ENCODE results near the gene EAPP.
"Not testable (repeated sequence)": the region's sequence is repeated elsewhere in the genome, so short reads cannot be mapped to it uniquely, and the experiment has no call there.

Gene EAPP

DNA sequence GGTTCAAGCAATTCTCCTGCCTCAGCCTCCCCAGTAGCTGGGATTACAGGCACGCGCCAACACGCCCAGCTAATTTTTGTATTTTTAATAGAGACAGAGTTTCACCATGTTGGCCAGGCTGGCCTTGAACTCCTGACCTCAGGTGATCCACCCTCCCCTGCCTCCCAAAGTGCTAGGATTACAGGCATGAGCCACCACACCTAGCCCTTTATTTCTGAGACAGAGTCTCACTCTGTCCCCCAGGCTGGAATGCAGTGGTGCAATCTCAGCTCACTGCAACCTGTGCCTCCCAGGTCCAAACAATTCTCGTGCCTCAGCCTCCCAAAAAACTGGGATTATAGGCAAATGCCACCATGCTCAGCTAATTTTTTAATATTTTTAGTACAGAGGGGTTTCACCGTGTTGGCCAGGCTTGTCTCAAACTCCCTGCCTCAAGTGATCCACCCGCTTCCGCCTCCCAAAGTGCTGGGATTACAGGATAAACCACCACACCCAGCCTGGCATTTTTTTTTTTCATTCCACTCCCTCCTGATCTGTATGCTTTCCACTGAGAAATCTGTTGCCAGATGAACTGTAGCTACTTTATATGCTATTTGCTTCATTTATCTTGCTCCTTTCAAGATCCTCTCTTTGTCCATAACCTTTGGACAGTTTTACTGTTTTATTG, 19.1 kb downstream of the EAPP start:
- H3K4me1 Mint-ChIP-seq (ENCODE audit: low read depth); H3K27me3 Mint-ChIP-seq; H3K27ac Mint-ChIP-seq; intact Hi-C loops (cut with micrococcal nuclease); H3K9me3 Mint-ChIP-seq; H3K4me3 Mint-ChIP-seq: not testable (repeated sequence)
- H3K36me3 Mint-ChIP-seq (ENCODE audit: low read depth): peaks cover 100% of the 10 kb centered on the region

DNA sequence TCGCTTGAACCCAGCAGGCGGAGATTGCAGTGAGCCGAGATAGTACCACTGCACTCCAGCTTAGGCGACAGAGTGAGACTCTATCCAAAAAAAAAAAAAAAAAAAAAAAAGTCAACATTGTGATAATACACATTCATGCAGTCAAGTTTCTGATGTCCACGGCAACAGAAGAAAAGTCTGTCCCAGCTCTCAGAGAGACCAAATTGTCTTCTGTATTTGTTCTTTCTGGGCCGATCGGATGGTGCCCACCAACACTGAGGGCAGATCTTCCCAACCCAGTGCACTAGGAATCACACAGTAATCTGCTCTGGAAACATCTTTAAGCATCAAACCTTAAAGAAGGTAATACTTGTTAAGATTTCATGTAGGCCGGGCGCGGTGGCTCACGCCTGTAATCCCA, 31.6 kb downstream of the EAPP start:
- Mint-ChIP-seq H3K4me1 (ENCODE audit: low read depth) (peaks cover 4% of the 10 kb centered on the region), H3K27ac (no peak overlapping the region), H3K4me3 (no peak overlapping the region), H3K9me3 (no peaks in the 10 kb centered on the region), H3K36me3 (ENCODE audit: low read depth) (no peaks in the 10 kb centered on the region), H3K27me3 (no peaks in the 10 kb centered on the region)
- intact Hi-C loops (cut with micrococcal nuclease): no loop called here

GRCh38 chr14:34507459-34507858, 32.0 kb downstream of the EAPP start:
- Mint-ChIP-seq H3K36me3 (ENCODE audit: low read depth) (no peaks in the 10 kb centered on the region), H3K9me3 (no peaks in the 10 kb centered on the region), H3K27me3 (no peaks in the 10 kb centered on the region), H3K27ac (no peak overlapping the region), H3K4me1 (ENCODE audit: low read depth) (peaks cover 8% of the 10 kb centered on the region), H3K4me3 (no peak overlapping the region)
- intact Hi-C loops (cut with micrococcal nuclease): no loop called here

DNA sequence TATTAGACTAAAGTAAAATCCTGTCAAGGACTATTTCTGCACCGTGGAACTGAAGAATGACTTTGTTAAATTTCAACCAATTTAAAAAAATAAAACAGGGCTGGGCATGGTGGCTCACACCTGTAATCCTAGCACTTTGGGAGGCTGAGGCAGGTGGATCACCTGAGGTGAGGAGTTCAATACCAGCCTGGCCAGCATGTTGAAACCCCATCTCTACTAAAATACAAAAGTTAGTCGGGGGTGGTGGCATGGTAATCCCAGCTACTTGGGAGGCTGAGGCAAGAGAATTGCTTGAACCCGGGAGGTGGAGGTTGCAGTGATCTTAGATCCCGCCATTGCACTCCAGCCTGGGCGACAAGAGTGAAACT, 34.4 kb downstream of the EAPP start:
- intact Hi-C loops (cut with micrococcal nuclease); H3K9me3 Mint-ChIP-seq; H3K4me3 Mint-ChIP-seq; H3K4me1 Mint-ChIP-seq (ENCODE audit: low read depth); H3K27ac Mint-ChIP-seq; H3K36me3 Mint-ChIP-seq (ENCODE audit: low read depth); H3K27me3 Mint-ChIP-seq: not testable (repeated sequence)

- H3K9me3 Mint-ChIP-seq: not testable (repeated sequence)
These were observed 35.5 kb downstream of the EAPP start for GRCh38 chr14:34504027-34504426.

DNA sequence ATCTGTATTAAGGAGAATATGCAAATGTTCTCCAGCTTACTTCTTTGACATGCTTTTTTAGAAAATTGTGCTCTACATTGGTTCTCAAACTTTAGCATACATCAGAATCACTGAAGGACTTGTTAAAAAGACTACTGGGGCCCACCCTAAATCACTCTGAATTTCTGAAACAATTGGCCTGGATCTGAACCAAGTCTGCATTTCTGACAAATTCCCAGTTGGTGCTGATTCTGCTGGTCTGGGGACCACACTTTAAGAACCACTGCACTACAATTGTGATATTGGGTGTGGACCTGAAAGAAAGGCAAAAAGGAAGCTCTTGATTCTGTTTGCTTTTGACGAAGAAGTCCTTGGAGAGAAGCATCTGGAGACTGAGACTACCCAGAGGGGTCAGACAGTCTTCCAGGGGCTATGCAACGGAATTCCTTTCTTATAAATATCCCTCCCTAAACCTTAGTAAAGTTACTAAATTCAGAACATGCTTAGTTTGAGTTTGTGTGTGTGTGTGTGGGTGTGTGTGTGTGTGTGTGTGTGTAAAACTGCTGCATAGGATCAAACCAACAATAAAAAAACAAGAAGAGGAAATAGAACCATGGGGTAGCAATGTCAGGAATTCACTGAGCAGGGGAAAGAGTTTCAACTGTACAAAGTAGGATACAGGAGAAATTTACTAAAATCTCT, 36.8 kb downstream of the EAPP start:
- intact Hi-C loops (cut with micrococcal nuclease): no loop called here
- Mint-ChIP-seq H3K4me3 (no peak overlapping the region), H3K4me1 (ENCODE audit: low read depth) (peaks cover 8% of the 10 kb centered on the region), H3K27me3 (no peaks in the 10 kb centered on the region), H3K27ac (peak overlapping the region; percentile 64), H3K36me3 (ENCODE audit: low read depth) (no peaks in the 10 kb centered on the region), H3K9me3 (no peaks in the 10 kb centered on the region)

More at GRCh38 chr14:34504027-34504426, 35.5 kb downstream of the EAPP start:
- H3K4me3 Mint-ChIP-seq; H3K27me3 Mint-ChIP-seq; H3K36me3 Mint-ChIP-seq (ENCODE audit: low read depth); H3K4me1 Mint-ChIP-seq (ENCODE audit: low read depth); H3K27ac Mint-ChIP-seq; intact Hi-C loops (cut with micrococcal nuclease): not testable (repeated sequence)

- Mint-ChIP-seq H3K9me3 (no peaks in the 10 kb centered on the region), H3K4me1 (ENCODE audit: low read depth) (peaks cover 10% of the 10 kb centered on the region), H3K4me3 (no peak overlapping the region), H3K27ac (no peak overlapping the region), H3K36me3 (ENCODE audit: low read depth) (no peaks in the 10 kb centered on the region), H3K27me3 (no peaks in the 10 kb centered on the region)
- intact Hi-C loops (cut with micrococcal nuclease): no loop called here
These were observed 37.5 kb downstream of the EAPP start for GRCh38 chr14:34502001-34502400.

GRCh38 chr14:34501004-34501580, 38.4 kb downstream of the EAPP start:
- Mint-ChIP-seq H3K4me3 (no peak overlapping the region), H3K9me3 (no peaks in the 10 kb centered on the region), H3K27ac (no peak overlapping the region), H3K4me1 (ENCODE audit: low read depth) (peaks cover 17% of the 10 kb centered on the region), H3K36me3 (ENCODE audit: low read depth) (no peaks in the 10 kb centered on the region), H3K27me3 (no peaks in the 10 kb centered on the region)
- intact Hi-C loops (cut with micrococcal nuclease): no loop called here

GRCh38 chr14:34498684-34499412, 40.7 kb downstream of the EAPP start:
- Mint-ChIP-seq H3K4me3 (no peak overlapping the region), H3K27me3 (no peaks in the 10 kb centered on the region), H3K36me3 (ENCODE audit: low read depth) (no peaks in the 10 kb centered on the region), H3K9me3 (no peaks in the 10 kb centered on the region), H3K27ac (no peak overlapping the region), H3K4me1 (ENCODE audit: low read depth) (peaks cover 17% of the 10 kb centered on the region)
- intact Hi-C loops (cut with micrococcal nuclease): loop anchor here (2.0 kb wide), 1 partner anchor 168 kb away; no protein-coding TSS in a partner anchor

DNA sequence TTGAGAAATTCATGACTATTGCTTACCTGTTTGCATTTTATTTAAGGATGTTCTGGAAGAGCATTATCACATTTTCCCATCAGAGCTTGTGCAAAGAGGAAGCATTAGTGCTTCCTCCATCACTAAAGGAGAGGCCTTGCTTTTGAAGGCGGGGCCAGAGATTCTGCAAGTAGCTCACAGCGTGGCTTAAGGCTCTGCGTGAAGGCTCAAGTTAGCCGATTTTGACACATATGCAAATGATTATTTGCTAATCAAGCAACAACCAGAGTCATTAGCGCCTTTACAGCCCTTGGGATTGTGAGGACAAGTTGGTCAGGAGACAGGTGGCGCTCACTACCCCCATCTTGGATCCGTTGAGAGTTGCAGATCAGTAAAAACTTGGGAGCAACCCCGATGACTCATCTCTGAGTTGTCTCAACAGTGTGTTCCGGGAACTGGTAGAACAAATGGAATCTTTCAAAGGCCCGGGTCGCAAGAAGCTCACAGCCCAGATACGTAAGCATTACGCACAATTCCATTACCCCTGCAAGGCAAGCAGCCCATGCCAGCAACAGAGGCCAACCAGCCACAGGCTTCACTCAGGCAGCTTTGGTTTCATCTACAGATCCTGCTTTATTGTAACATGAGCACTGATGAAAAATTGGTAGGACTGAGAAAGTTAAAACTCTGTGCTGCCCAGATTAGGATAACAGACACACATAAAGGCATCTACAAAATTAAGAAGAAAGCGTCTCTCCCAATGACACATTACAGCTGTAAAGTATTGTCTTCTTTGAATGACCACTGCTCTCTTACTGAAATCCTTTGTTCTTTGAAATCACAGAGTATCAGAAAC, 42.6 kb downstream of the EAPP start:
- Mint-ChIP-seq H3K27ac (peak overlapping the region; percentile 11), H3K36me3 (ENCODE audit: low read depth) (no peaks in the 10 kb centered on the region)
- intact Hi-C loops (cut with micrococcal nuclease): no loop called here

GRCh38 chr14:34496007-34496678, 43.4 kb downstream of the EAPP start:
- H3K27me3 Mint-ChIP-seq: no peaks in the 10 kb centered on the region

More for the DNA sequence above, 42.6 kb downstream of the EAPP start:
- Mint-ChIP-seq H3K27me3 (no peaks in the 10 kb centered on the region), H3K9me3 (no peaks in the 10 kb centered on the region), H3K4me3 (no peak overlapping the region), H3K4me1 (ENCODE audit: low read depth) (peaks cover 9% of the 10 kb centered on the region)

DNA sequence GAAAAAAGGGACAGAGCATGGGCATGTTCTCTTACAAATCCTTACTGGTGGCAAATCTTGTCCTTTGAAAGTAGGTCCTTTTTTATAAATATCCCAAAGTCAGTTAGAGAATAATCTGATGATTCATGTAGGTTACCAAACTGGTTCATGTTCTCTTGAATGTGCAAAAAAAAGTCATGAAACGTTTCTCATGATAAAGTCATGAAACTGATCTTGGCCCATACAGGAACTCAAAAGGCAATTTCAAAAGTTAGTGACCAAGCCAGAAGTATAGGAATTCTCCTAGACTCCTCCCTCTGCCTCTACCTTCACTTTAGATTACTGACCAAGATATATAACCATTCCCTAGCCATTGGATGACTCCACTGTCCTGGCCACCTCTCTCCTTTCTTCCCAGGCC, 50.2 kb downstream of the EAPP start:
- Mint-ChIP-seq H3K9me3 (no peaks in the 10 kb centered on the region), H3K27ac (no peak overlapping the region), H3K4me3 (no peak overlapping the region), H3K4me1 (ENCODE audit: low read depth) (no peaks in the 10 kb centered on the region), H3K36me3 (ENCODE audit: low read depth) (no peaks in the 10 kb centered on the region), H3K27me3 (no peaks in the 10 kb centered on the region)
- intact Hi-C loops (cut with micrococcal nuclease): no loop called here

More at GRCh38 chr14:34496007-34496678, 43.4 kb downstream of the EAPP start:
- H3K36me3 Mint-ChIP-seq (ENCODE audit: low read depth): no peaks in the 10 kb centered on the region
- no peaks in the 10 kb centered on the region for H3K9me3 Mint-ChIP-seq
- peaks cover 9% of the 10 kb centered on the region for H3K4me1 Mint-ChIP-seq (ENCODE audit: low read depth)
- H3K4me3 Mint-ChIP-seq: no peak overlapping the region
- no peak overlapping the region for H3K27ac Mint-ChIP-seq
- intact Hi-C loops (cut with micrococcal nuclease): no loop called here

DNA sequence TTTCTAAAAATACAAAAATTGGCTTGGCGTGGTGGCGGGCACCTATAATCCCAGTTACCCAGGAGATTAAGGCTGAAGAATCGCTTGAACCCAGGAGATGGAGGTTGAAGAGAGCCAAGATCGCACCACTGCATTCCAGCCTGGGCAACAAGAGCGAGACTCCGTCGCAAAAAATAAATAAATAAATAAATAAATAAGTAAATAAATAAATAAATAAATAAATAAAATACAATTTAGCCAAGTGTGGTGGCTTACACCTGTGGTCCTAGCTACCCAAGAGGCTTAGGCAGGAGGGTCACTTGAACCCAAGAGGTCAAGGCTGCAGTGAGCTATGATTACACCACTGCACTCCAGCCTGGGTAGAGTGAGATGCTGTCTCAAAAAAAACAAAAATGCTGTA, 51.0 kb downstream of the EAPP start:
- Mint-ChIP-seq H3K36me3 (ENCODE audit: low read depth) (no peaks in the 10 kb centered on the region), H3K4me3 (no peak overlapping the region), H3K27me3 (no peaks in the 10 kb centered on the region), H3K4me1 (ENCODE audit: low read depth) (no peaks in the 10 kb centered on the region), H3K27ac (no peak overlapping the region), H3K9me3 (no peaks in the 10 kb centered on the region)
- intact Hi-C loops (cut with micrococcal nuclease): no loop called here
